Forelimb muscle (tissue), 1 donor: ENCODE data around the gene DHX38. TPM values are rescaled to one million over a fixed set of nuclear protein-coding genes. Genes with fewer than 3 reads are reported as not detected.
"Not testable (repeated sequence)": the region's sequence is repeated elsewhere in the genome, so short reads cannot be mapped to it uniquely, and the experiment has no call there.

Experiments used
- DNase-seq: peaks from one replicate; pipeline ENCODE4 v3.0.0-alpha.2; 2013; ENCODE audit warnings: low read depth
- polyA plus RNA-seq: library from polyadenylated mRNA; unstranded; fragments of 120-200 nt; gene quantifications from one replicate; pipeline ENCODE4 v1.2.1, GENCODE V29; 2013; ENCODE audit not compliant: insufficient read length

DHX38 gene
- polyA plus RNA-seq = 46.5 TPM

GRCh38 chr16:72093448-72094265 is at the start of gene DHX38, which contains the start of gene TXNL4B:
DHX38 (plus strand) TSS chr16:72093847; CDS start chr16:72096158, 2,311 bp downstream.
TXNL4B (minus strand) TSS chr16:72093620; CDS start chr16:72090749, 2,871 bp downstream.
- DNase-seq = peak; percentile 99

DNA sequence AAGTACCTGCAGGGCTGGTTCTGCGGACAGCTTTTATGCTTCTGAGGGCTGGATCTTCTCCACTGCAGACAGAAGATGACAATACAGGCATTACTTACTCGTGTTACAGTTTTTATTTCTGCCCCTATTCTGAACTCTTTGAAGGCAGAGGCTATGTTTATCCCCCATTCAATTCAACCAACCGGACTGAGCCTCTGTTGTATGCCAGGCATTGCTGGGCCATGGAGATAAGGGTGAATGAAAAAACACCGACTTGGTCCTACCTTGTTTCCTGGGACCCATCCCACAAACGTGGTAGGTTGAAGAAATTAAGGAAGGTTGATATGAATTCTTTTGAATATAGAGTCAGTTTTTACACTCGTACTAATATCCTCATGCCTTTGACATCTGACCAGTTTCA is 49.4 kb upstream of the DHX38 start:
- no peak for DNase-seq

GRCh38 chr16:72044825-72045359 is 48.8 kb upstream of the DHX38 start:
- DNase-seq = no peak

DNA sequence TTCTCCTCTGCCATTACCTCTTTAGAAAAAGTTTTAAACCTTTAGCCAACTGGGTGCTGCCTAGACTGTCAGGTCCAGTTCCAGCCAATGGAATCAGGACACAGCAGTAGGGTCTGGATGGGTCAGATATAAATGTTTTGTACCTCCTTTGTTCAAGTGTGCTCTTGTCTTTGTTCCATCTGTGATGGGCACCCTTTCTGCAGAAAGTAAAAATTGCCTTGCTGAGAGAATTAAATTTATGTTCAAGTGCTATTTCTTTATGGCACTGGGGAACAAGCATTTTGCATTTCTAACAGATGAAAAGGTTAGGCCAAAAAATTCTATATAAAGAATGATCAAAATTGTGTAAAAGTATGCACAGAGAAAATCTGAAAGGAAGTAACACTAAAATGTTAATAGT is 44.5 kb upstream of the DHX38 start:
- no peak for DNase-seq

DNA sequence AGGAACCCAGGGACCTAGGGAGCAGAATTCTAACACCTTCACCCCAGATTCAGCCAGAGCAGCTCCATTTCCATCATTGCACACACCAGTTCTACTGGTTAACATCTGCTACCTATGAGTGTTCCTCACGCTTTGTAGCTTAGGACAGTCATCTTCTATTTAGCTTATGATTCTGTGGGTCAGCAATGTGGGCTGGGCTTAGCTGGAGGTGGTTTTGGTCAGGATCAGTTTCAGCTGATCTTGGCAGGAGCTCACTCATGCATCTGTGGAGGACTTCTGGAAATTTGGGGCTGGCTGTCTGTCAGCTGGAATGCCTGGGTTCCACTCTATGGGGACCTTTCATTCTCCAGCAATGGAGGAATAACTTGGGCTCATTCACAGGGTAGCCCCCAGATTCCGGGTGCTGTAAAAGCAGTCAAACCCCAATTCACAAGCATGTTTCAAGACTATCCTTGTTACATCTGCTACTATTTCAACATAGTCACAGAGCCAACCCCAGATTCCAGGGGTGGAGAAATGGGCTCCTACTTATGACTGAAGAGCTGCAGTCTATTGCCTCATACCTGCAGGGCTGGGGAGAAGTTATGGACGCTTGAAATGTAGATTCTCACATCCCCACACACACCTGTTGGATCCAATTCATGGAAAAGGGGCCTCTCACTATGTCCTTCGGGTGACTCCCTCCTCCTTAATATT is 42.7 kb upstream of the DHX38 start:
- no peak for DNase-seq

- DNase-seq = no peak
Measured at GRCh38 chr16:72051818-72052217, 41.8 kb upstream of the DHX38 start.

GRCh38 chr16:72054254-72054847 is 39.3 kb upstream of the DHX38 start, which contains the start of gene HP:
HP (plus strand) TSS chr16:72054505; CDS start chr16:72054653, 148 bp downstream.
- not testable (repeated sequence) for DNase-seq

DNA sequence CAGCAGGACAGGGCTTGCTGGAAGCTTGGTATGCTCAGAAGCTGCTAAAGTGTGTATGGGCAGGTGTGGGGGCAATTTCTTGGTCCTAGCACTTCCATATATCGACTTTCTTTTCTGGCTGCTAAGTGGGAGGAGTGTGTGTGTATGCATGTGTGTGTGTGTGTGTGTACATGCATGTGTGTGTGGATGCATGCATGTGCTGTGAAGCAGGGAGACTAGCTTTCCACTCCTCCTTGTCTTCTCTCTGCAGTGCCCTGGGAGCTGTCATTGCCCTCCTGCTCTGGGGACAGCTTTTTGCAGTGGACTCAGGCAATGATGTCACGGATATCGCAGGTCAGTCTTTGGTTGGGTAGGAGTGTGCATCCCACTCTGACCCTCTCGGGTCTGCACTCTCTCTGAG is 37.7 kb upstream of the DHX38 start:
- DNase-seq = no peak

- DNase-seq = not testable (repeated sequence)
Measured at GRCh38 chr16:72057313-72057712, 36.3 kb upstream of the DHX38 start.

GRCh38 chr16:72059060-72059459 is 34.6 kb upstream of the DHX38 start:
- not testable (repeated sequence) for DNase-seq

GRCh38 chr16:72060405-72060804 is 33.2 kb upstream of the DHX38 start:
- no peak for DNase-seq

- DNase-seq = no peak
Measured at GRCh38 chr16:72061564-72061963, 32.1 kb upstream of the DHX38 start.

GRCh38 chr16:72064361-72064894 is 29.2 kb upstream of the DHX38 start:
- no peak for DNase-seq

GRCh38 chr16:72066747-72067146 is 26.9 kb upstream of the DHX38 start:
- peak; percentile 16 for DNase-seq

DNA sequence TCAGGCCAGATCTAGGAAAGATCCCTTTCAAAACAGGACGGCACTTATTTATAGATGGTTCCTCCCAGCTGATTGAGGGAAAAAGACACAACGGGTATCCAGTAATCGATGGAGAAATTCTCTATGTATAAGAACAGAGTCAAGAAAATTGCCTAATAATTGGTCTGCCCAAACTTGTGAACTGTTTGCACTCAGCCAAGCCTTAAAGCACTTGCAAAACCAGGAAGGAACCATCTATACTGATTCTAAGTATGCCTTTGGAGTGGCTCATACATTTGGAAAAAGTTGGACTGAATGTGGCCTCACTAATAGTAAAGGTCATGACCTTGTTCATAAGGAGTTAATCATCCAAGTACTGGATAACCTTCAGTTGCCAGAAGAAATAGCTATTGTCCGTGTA is 24.7 kb upstream of the DHX38 start:
- no peak for DNase-seq

DNA sequence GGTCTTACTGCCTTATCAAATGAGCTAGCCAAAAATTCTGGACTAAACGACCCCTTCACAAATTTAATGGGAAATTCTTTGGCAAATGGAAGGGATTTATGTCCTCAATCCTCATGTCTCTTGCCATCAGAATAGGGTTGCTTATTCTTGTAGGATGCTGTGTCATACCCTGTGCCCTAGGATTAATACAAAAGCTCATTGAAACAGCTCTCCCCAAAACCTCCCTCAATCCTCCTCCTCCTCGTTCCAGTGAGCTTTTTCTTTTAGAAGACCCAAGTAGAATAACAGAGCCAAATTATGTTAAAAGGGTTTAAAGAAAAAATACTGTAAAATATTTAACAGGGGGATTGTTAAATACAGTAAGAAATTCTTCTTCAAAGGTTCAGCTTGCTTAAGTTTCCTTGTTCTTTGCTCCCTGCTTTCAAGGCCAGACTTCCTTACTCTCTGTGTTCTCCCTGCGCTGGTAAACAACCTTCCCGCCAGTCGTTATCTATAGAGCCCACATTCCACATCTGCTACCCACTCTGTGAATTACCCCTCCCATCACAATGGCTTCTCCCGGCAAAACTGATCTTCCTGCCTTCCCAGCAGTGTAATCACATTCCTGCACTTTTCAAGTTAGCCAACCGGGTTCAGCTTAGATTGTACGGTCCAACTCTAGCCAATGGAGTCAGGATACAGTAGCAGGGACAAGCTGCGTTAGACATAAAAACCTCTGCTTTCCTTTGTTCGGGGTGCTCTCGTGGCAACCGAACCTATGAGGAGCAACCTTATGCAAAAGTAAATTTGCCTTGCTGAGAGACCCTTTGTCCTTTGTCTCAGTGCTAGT is 20.9 kb upstream of the DHX38 start:
- DNase-seq = no peak

DNA sequence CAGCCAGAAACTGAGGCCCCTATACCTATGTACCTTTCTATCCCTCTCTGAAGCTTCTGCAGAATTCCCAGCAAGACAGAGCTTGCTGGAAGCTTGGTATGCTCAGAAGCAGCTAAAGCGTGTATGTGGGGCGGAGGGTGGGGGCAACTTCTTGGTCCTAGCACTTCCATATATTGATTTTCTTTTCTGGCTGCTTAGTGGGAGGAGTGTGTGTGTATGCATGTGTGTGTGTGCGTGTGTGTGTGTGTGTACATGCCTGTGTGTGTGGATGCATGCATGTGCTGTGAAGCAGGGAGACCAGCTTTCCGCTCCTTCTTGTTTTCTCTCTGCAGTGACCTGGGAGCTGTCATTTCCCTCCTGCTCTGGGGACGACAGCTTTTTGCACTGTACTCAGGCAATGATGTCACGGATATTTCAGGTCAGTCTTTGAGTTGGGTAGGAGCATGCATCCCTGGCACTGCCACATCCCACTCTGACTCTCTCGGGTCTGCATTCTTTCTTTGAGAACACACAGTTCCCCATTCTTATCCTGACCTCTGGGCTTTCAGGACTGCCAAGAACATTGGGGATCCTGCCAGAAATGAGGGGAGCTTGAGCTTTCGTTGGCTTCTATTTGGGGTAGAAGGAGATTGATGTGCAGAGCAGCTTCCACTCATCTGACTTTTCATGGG is 20.0 kb upstream of the DHX38 start:
- DNase-seq = no peak

- DNase-seq = not testable (repeated sequence)
Measured at GRCh38 chr16:72075067-72075466, 18.6 kb upstream of the DHX38 start.

DNA sequence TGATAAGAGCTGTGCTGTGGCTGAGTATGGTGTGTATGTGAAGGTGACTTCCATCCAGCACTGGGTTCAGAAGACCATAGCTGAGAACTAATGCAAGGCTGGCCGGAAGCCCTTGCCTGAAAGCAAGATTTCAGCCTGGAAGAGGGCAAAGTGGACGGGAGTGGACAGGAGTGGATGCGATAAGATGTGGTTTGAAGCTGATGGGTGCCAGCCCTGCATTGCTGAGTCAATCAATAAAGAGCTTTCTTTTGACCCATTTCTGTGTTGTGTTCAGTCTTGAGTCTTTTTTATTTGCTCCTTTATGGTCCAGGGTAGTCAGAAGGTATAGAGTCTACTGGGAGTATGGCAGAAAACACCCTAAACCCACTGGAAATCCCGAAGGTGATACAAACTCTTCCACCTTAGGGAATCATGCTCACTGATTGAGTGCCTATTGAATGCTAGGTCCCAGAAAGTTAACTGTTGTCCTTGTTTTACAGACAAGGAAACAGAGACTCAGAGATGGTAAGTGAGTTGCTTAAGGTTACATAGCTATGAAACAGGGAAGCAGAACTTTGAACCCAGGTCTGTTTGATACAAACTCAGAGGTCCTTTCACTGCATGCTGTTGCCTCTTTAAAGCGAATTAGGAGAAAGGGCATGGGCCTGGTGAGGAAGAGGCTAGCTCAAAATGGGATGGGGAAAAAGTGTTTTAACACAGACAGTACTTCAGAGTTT is 16.5 kb upstream of the DHX38 start:
- not testable (repeated sequence) for DNase-seq
